Measurements from ENCODE around the gene HEATR5B.

DNA sequence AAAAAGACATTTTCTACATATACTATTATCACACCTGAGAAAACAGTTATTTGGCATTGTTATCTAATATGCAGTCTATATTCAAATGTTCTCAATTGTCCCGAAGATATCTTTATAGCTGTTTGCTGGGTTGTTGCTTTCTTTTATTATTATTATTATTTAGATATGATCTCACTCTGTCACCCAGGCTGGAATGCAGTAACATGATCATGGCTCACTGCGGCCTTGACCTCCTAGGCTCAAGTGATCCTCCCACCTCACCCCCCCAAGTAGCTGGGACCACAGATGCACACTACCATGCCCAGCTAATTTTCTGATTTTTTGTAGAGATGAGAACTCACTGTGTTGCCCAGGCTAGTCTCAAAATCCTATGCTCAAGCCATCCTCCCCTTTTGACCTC lies 20.0 kb upstream of the HEATR5B start:
- TF ChIP-seq, protein P1, sequence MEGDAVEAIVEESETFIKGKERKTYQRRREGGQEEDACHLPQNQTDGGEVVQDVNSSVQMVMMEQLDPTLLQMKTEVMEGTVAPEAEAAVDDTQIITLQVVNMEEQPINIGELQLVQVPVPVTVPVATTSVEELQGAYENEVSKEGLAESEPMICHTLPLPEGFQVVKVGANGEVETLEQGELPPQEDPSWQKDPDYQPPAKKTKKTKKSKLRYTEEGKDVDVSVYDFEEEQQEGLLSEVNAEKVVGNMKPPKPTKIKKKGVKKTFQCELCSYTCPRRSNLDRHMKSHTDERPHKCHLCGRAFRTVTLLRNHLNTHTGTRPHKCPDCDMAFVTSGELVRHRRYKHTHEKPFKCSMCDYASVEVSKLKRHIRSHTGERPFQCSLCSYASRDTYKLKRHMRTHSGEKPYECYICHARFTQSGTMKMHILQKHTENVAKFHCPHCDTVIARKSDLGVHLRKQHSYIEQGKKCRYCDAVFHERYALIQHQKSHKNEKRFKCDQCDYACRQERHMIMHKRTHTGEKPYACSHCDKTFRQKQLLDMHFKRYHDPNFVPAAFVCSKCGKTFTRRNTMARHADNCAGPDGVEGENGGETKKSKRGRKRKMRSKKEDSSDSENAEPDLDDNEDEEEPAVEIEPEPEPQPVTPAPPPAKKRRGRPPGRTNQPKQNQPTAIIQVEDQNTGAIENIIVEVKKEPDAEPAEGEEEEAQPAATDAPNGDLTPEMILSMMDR (IDR thresholded peaks at IDR 0.05; ENCODE audit: insufficient read depth, low read length) = no peak
- TF ChIP-seq POLR2AphosphoS5 (IDR thresholded peaks at IDR 0.05; ENCODE audit: low read depth) = no peak
- TF ChIP-seq SPI1 (IDR thresholded peaks at IDR 0.05; ENCODE audit: borderline replicate concordance, low read depth) = no peak
- TF ChIP-seq GABPA (IDR thresholded peaks at IDR 0.05; ENCODE audit: low read depth) = no peak
